GM18505 (cell line): ENCODE data around the gene TPM2.

Experiments used
- ATAC-seq: cut with Tn5 transposase; IDR thresholded peaks from one replicate; pipeline ENCODE4 v1.9.1; 2021; ENCODE audit not compliant: unreplicated experiment
- POLR2A ChIP-seq: IDR thresholded peaks from 4 replicates; pipeline ENCODE4 v1.6.1; 2011; ENCODE audit warnings: borderline replicate concordance; ENCODE audit not compliant: insufficient read depth, insufficient read length; ENCODE audit errors: extremely low read depth

TPM2 gene

GRCh38 chr9:35666045-35666444 is 23.7 kb downstream of the TPM2 start:
- ATAC-seq = no peak
- TF ChIP-seq POLR2A = no peak

DNA sequence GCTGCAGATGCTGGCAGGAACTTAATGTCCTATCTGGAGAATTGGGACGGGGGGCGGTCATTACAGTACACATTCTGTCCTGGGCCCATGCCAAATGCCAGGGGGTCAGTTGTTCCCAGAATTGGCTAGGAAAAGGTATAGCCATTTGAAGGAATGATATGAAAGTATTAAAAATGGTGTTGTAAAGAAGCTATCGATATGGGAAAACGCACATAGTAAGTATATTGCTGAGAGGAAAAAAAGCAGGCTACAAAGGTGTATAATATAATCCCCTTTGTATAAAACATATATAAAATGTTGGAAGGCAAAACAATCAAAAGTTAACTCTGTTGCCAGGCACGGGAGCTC is 24.3 kb downstream of the TPM2 start:
- TF ChIP-seq POLR2A = no peak
- no peak for ATAC-seq

DNA sequence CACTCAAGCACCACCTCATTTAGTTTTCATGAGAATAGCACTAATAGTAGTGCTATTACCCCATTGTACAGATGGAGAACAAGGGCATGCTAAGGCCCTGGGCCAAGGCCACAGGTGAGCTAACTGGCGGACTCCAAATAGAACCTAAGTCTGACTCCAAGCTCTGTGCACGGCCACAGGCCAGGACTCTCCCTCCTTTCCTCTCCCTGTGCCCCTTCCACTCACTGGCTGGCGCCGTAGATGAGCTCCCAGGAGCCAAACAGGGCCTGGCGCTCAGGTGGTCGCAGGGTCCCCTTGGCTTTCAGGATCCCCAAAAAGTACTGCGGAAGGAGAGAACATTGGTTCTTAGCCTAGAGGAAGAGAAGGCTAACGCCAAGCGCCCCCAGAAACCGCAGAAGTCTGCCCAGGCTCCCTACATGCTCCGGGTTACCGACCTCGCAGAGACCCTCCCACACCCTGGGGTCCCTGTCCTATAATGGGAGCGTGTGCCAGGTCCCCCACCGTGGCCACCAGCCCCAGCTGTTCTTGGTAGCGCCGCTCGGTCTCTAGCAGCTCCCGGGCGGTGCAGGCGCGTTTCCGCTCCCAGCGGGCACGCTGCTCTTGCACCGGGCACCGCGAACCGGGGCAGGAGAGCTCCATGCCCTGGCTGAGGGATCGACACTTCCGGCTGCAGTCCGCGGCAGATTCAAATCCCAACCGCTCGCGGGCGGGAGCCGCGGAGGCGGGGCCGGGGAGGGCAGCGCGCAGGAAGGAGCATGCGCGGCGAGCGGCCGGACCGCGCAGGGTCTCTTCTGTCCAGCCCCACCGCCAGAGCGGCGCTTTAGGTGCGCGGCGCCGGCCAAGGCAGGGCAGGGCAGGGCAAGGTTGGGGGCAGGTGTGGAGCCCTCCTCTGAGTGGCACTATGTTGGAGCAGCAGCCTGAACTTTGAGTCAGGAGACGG is 24.9 kb downstream of the TPM2 start, which contains the start of gene ARHGEF39:
Gene ARHGEF39, minus strand, starts transcription at position 665 of the 940 bp plus-strand sequence. Its CDS starts 26 bp downstream, at position 639.
- peak; percentile 68 for TF ChIP-seq POLR2A
- peak; percentile 67 for ATAC-seq

- no peak for ATAC-seq
- TF ChIP-seq POLR2A = no peak
These were observed 27.3 kb downstream of the TPM2 start for GRCh38 chr9:35662437-35662836.

DNA sequence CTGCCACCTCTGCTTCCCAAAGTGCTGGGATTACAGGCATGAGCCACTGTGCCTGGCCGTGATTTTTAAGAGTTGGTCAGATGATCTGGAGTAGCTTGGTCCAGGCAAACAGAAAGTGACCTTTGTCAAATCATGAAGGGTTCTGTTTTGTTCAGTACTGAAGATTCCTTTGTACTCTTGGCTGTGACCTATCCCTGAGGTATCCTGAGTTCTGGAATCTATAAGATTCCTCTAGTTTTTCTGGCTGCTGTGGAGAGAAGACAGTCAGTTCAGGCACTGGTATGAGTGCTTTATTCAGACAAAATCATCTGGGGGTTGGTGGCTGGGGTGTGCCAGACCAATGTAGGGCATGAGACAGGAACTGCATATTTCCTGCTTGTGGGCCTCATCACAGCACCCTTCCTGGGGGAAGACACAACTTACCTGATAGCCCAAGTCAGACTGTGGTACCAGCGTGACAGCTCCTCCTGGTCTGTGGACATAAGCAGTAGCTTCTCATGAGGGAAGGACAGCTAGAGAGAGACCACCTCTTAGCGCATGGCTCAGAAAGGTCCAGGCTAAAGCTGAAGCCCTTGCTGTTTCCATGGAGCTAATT is 27.9 kb downstream of the TPM2 start:
- TF ChIP-seq POLR2A = peak; percentile 32
- no peak for ATAC-seq

DNA sequence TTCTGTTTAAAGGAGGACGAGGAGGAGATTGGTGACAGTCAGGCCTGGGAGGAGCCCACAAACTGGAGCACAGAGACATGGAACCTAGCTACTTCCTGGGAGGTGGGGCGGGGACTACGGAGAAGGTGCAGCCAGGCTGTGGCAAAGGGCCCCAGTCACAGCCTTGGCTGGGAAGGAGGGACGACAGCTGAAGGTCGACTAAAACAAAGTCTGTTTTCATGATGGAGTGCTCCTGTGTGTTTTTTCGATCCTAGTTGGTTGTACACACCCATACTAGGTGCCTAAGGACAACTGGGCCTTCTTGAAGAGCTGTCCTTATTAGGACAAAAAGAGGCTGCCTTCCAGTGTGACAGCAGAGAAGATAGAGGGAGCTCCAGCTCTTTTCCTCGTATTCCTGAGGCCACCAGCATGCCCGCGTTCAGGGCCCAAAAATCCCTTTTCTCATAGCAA is 28.7 kb downstream of the TPM2 start:
- TF ChIP-seq POLR2A = no peak
- no peak for ATAC-seq

GRCh38 chr9:35659340-35659739 is 30.4 kb downstream of the TPM2 start:
- ATAC-seq = no peak

DNA sequence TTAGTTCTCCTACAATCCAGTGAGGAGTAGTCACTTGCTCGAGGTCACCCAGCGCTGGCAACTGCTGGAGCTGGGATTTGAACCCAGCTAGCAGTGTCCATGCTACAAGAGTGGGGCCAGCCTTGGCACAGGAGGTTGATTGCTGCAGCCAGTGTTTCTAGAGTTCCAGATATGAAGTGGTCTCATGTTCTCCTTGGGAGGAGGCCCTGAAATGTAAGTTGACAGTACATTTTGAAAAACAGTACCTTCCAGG is 30.8 kb downstream of the TPM2 start:
- no peak for ATAC-seq
- TF ChIP-seq POLR2A = no peak

More at GRCh38 chr9:35659340-35659739, 30.4 kb downstream of the TPM2 start:
- TF ChIP-seq POLR2A = no peak

GRCh38 chr9:35658137-35658967 is 31.4 kb downstream of the TPM2 start, which contains the start of gene CCDC107:
TSS of gene CCDC107 (plus strand) at chr9:35658292. CDS start at chr9:35658380, 88 bp downstream.
- peak; percentile 90 for TF ChIP-seq POLR2A

GRCh38 chr9:35657546-35658136 is 32.1 kb downstream of the TPM2 start, which contains the start of gene RMRP:
TSS of gene RMRP (minus strand) at chr9:35658019.
- TF ChIP-seq POLR2A = no peak
- ATAC-seq = peak; percentile 77

More at GRCh38 chr9:35658137-35658967, 31.4 kb downstream of the TPM2 start, which contains the start of gene CCDC107:
- peak; percentile 55 for ATAC-seq

GRCh38 chr9:35656831-35657545 is 32.7 kb downstream of the TPM2 start:
- no peak for TF ChIP-seq POLR2A
- no peak for ATAC-seq

DNA sequence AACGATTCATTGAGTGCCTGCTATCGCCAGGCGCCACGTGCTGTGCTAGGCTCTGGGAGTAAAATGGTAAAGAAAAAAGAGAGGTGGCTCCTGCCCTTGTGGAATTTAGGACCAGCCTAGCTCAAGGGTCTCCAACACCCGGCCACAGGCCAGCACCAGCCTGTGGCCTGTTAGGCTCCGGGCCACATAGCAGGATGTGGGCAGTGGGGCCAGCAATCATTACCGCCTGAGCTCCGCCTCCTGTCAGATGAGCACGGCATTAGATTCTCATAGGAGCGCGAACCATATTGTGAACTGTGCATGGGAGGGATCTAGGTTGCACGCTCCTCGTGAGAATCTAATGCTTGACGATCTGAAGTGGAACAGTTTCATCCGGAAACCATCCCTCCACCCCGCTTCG is 33.4 kb downstream of the TPM2 start:
- TF ChIP-seq POLR2A = no peak
- ATAC-seq = no peak

GRCh38 chr9:35653611-35654010 is 36.1 kb downstream of the TPM2 start:
- TF ChIP-seq POLR2A = no peak
- no peak for ATAC-seq

GRCh38 chr9:35652829-35653209 is 36.9 kb downstream of the TPM2 start:
- no peak for TF ChIP-seq POLR2A
- no peak for ATAC-seq
